ENCODE results near the gene ZNF2. TPM values are rescaled to one million over a fixed set of nuclear protein-coding genes. Genes with fewer than 3 reads are reported as not detected.

ZNF2 gene
- total and polyA plus RNA-seq, 2 of the 13 experiments (the other 11 are each of a cell fraction or from before 2014, with no cell fraction given), result 4.3 to 6.1 TPM

DNA sequence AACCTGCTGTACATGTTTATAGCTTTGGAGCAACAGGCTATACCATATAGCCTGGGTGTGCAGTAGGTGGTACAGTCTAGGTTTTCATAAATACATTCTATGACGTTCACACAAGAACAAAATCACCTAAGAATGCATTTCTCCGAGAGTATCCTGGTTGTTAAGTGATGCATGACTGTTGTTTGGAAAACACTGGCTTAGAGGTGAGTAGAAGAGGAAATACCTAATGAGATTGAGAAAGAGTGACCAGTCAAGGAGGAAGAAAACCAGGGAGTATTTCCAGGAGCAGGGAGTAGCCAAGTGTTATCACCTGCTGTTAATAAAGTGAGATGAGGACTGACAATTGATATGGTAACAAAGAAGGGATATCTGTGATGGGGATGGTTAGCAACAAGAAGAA lies 38.8 kb downstream of the ZNF2 start (continued):
- TF ChIP-seq ZIK1 (CRISPR knock-in tag; IDR thresholded peaks at IDR 0.05; ENCODE audit: borderline replicate concordance, low read depth) (no peak), ZNF772 (CRISPR knock-in tag; IDR thresholded peaks at IDR 0.05) (no peak), TEAD3 (CRISPR knock-in tag; optimal IDR thresholded peaks at IDR 0.05; ENCODE audit: borderline replicate concordance) (no peak), KDM5B (CRISPR knock-in tag; IDR thresholded peaks at IDR 0.05; ENCODE audit: borderline replicate concordance) (no peak), KLF6 (CRISPR knock-in tag; IDR thresholded peaks at IDR 0.05) (no peak), ZNF496 (CRISPR knock-in tag; IDR thresholded peaks at IDR 0.05; ENCODE audit: insufficient replicate concordance) (no peak)
- TF ChIP-seq, protein P1, sequence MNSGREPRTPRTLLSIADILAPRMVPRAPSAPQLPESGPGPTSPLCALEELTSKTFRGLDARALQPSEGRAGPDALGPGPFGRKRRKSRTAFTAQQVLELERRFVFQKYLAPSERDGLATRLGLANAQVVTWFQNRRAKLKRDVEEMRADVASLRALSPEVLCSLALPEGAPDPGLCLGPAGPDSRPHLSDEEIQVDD (CRISPR knock-in tag; IDR thresholded peaks at IDR 0.05; ENCODE audit: borderline replicate concordance), result no peak
- TF ChIP-seq, protein P2, sequence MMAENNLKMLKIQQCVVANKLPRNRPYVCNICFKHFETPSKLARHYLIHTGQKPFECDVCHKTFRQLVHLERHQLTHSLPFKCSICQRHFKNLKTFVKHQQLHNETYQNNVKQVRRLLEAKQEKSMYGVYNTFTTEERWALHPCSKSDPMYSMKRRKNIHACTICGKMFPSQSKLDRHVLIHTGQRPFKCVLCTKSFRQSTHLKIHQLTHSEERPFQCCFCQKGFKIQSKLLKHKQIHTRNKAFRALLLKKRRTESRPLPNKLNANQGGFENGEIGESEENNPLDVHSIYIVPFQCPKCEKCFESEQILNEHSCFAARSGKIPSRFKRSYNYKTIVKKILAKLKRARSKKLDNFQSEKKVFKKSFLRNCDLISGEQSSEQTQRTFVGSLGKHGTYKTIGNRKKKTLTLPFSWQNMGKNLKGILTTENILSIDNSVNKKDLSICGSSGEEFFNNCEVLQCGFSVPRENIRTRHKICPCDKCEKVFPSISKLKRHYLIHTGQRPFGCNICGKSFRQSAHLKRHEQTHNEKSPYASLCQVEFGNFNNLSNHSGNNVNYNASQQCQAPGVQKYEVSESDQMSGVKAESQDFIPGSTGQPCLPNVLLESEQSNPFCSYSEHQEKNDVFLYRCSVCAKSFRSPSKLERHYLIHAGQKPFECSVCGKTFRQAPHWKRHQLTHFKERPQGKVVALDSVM (CRISPR knock-in tag; IDR thresholded peaks at IDR 0.05), result no peak
- TF ChIP-seq, protein P3, sequence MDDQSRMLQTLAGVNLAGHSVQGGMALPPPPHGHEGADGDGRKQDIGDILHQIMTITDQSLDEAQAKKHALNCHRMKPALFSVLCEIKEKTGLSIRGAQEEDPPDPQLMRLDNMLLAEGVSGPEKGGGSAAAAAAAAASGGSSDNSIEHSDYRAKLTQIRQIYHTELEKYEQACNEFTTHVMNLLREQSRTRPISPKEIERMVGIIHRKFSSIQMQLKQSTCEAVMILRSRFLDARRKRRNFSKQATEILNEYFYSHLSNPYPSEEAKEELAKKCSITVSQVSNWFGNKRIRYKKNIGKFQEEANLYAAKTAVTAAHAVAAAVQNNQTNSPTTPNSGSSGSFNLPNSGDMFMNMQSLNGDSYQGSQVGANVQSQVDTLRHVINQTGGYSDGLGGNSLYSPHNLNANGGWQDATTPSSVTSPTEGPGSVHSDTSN (CRISPR knock-in tag; IDR thresholded peaks at IDR 0.05; ENCODE audit: borderline replicate concordance), result no peak

DNA sequence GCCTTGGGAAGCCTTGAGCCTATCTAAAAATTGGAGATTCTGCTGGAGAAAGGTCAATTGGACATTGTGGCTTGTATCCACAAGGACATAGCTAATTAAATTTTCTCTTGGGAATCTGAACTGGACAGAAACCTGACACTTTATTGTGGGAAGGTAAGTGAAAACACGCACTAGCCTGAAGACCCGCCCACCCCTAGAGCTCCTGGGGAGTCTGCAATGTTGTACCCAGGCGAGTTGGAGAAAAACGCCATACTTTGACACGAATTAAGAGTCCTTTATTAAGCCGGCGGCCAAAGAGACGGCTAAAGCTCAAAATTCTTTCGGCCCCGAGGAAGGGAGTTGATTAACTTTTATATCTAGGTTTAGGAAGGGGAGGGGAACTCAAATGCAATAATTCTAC lies 40.5 kb downstream of the ZNF2 start:
- Histone ChIP-seq H3K79me2 (ENCODE audit: insufficient read depth, low read length) (no peaks in the 10 kb centered on the region), H3K36me3 (replicated peaks in 1 of 2; ENCODE audit: control insufficient read depth in 1 of 2, insufficient read depth in 2 of 2, low read length in 2 of 2) (no peaks in the 10 kb centered on the region), H3K27ac (ENCODE audit: extremely low read length, insufficient read depth, low read length) (no peak overlapping the region), H3K9me3 (ENCODE audit: low read length) (no peaks in the 10 kb centered on the region; the same call in 1 of the 2 replicates), H3K9ac (ENCODE audit: insufficient read depth, low read depth, low read length) (no peak overlapping the region), H4K20me1 (ENCODE audit: insufficient read depth, low read length) (no peaks in the 10 kb centered on the region), H2AFZ (ENCODE audit: low read length) (no peak overlapping the region), H3K4me3 (replicated peaks in 1 of 3; ENCODE audit: insufficient read depth in 1 of 3, low read depth in 2 of 3, low read length in 3 of 3) (no peak overlapping the region), H3K27me3 (ENCODE audit: control insufficient read depth in 1 of 2, insufficient read depth in 2 of 2, low read length in 2 of 2) (peaks cover 0 to 4% of the 10 kb centered on the region in 2 experiments; a peak in 2 of 5 replicates), H3K4me1 (ENCODE audit: insufficient read depth, low read length) (no peaks in the 10 kb centered on the region), H3K4me2 (ENCODE audit: low read depth, low read length) (no peak overlapping the region)
- ATAC-seq, result no peak
- in situ Hi-C loops (cut with HindIII; ENCODE audit: extremely low pct_ligation_motif_present, low pct_unique_long_range_greater_than_20kb) (no loop called here), intact Hi-C loops (cut with micrococcal nuclease; ENCODE audit: unreplicated experiment) (no loop called here)
- CTCF ChIA-PET (ENCODE audit: low intra/inter-chr PET ratio, low total read pairs), result no interaction called here
- no peak for FAIRE-seq
- WGBS (ENCODE audit: low lambda C conversion rate), result 65% methylated on average over 10 of the region's 10 CpGs
- no peak for DNase-seq (ENCODE audit: low spot score)
- BruUV-seq (replicated peaks), result no TSS peak
- POLR2A ChIA-PET, result interaction anchor here (1.5 kb wide), 1 partner anchor 41 kb away, joined by 6 read pairs; the partner anchor contains the start of gene ZNF2
- TF ChIP-seq, protein P4, sequence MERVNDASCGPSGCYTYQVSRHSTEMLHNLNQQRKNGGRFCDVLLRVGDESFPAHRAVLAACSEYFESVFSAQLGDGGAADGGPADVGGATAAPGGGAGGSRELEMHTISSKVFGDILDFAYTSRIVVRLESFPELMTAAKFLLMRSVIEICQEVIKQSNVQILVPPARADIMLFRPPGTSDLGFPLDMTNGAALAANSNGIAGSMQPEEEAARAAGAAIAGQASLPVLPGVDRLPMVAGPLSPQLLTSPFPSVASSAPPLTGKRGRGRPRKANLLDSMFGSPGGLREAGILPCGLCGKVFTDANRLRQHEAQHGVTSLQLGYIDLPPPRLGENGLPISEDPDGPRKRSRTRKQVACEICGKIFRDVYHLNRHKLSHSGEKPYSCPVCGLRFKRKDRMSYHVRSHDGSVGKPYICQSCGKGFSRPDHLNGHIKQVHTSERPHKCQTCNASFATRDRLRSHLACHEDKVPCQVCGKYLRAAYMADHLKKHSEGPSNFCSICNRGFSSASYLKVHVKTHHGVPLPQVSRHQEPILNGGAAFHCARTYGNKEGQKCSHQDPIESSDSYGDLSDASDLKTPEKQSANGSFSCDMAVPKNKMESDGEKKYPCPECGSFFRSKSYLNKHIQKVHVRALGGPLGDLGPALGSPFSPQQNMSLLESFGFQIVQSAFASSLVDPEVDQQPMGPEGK (CRISPR knock-in tag; IDR thresholded peaks at IDR 0.05), result no peak
- TF ChIP-seq, protein P5, sequence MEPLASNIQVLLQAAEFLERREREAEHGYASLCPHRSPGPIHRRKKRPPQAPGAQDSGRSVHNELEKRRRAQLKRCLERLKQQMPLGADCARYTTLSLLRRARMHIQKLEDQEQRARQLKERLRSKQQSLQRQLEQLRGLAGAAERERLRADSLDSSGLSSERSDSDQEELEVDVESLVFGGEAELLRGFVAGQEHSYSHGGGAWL (CRISPR knock-in tag; IDR thresholded peaks at IDR 0.05), result no peak
- TF ChIP-seq GATA4 (IDR thresholded peaks at IDR 0.05; ENCODE audit: borderline replicate concordance, low read depth) (no peak), ZFP36L1 (CRISPR knock-in tag; IDR thresholded peaks at IDR 0.05) (no peak), PHF21A (CRISPR knock-in tag; IDR thresholded peaks at IDR 0.05) (no peak), ZFP41 (CRISPR knock-in tag; IDR thresholded peaks at IDR 0.05; ENCODE audit: borderline replicate concordance) (no peak)

Measured in HepG2 (cell line).